Small intestine (tissue), 7 donors: ENCODE results near the gene SNX21. TPM values are rescaled to one million over a fixed set of nuclear protein-coding genes. Genes with fewer than 3 reads are reported as not detected.

Experiments
- DNase-seq, 2 donors: peaks; one replicate each; pipeline versions ENCODE4 v3.0.0 to v3.0.0-alpha.2; 2013
- FAIRE-seq: peaks from 2 replicates; lab custom pipeline; 2012; peaks lifted over from hg19 to GRCh38; lab: Jason Lieb, UNC
- H3K27ac ChIP-seq, 3 donors: one replicate each; pipeline ENCODE4 v1.5.1; 2013; ENCODE audit warnings: low read length in 2 of 3, mild to moderate bottlenecking in 2 of 3, control low read depth in 1 of 3, inconsistent platforms in 1 of 3, low read depth in 1 of 3, moderate library complexity in 1 of 3
- H3K27me3 ChIP-seq, 3 donors: one replicate each; pipeline ENCODE4 v1.6.1; 2013; ENCODE audit warnings: low read length in 3 of 3, inconsistent platforms in 1 of 3; ENCODE audit not compliant: control insufficient read depth in 3 of 3, insufficient read depth in 3 of 3
- H3K36me3 ChIP-seq, 3 donors: one replicate each; pipeline ENCODE4 v1.6.1; 2013; ENCODE audit warnings: low read length in 3 of 3, inconsistent platforms in 1 of 3, low read depth in 1 of 3, mild to moderate bottlenecking in 1 of 3, moderate library complexity in 1 of 3; ENCODE audit not compliant: control insufficient read depth in 3 of 3, insufficient read depth in 2 of 3
- H3K4me1 ChIP-seq, 3 donors: one replicate each; pipeline ENCODE4 v1.6.1; 2013; ENCODE audit warnings: low read length in 2 of 3, inconsistent platforms in 1 of 3, low read depth in 1 of 3, mild to moderate bottlenecking in 1 of 3, moderate library complexity in 1 of 3; ENCODE audit not compliant: control insufficient read depth in 3 of 3, insufficient read depth in 2 of 3
- H3K4me3 ChIP-seq, 3 donors: one replicate each; pipeline ENCODE4 v1.5.1; 2013; ENCODE audit warnings: low read length in 3 of 3, control low read depth in 1 of 3, inconsistent platforms in 1 of 3, low read depth in 1 of 3, mild to moderate bottlenecking in 1 of 3, moderate library complexity in 1 of 3
- H3K9me3 ChIP-seq, 2 donors: one replicate each; pipeline ENCODE4 v1.6.1; 2013; ENCODE audit warnings: low read depth in 1 of 2, low read length in 1 of 2; ENCODE audit not compliant: control insufficient read depth in 2 of 2, insufficient read depth in 1 of 2
- WGBS, 3 donors: extraction: QIAGEN DNeasy Blood & Tissue Kit; methylation state at CpG; one replicate each; pipeline ENCODE4 v1.1.7; 2013; 5-methylcytosine and 5-hydroxymethylcytosine counted together
- polyA plus RNA-seq, 4 donors: library from polyadenylated mRNA; stranded (reverse) in 3 of 4; unstranded in 1 of 4; fragments of 200-250 nt in 3 of 4; fragments of 120-200 nt in 1 of 4; gene quantifications; one replicate each; pipeline versions ENCODE4 v1.2.1 to v1.2.3, GENCODE V29; 2013
- donor health status: healthy with polysubstance abuse.
- donor health status: control.
- donor health status: control.
- donor health status: Bipolar disorder and iron deficiency.
- donor health status: healthy.

SNX21 gene
- polyA plus RNA-seq, 4 donors, result 7.8 to 14.6 (median 10.1) TPM

- Histone ChIP-seq H3K4me3 (no peak overlapping the region), H3K9me3 (no peaks in the 10 kb centered on the region), H3K27me3 (no peaks in the 10 kb centered on the region), H3K27ac (no peak overlapping the region), H3K36me3 (peaks cover 0 to 16% (median 0%) of the 10 kb centered on the region in 3 donors), H3K4me1 (peaks cover 0 to 14% (median 3%) of the 10 kb centered on the region in 3 donors)
- 56 to 81% (median 62%) methylated on average over 8 to 9 of the region's 9 CpGs for WGBS, 3 donors
- FAIRE-seq (no peak), DNase-seq (no peak)
These were observed 16.0 kb upstream of the SNX21 start for GRCh38 chr20:45817376-45818194.

DNA sequence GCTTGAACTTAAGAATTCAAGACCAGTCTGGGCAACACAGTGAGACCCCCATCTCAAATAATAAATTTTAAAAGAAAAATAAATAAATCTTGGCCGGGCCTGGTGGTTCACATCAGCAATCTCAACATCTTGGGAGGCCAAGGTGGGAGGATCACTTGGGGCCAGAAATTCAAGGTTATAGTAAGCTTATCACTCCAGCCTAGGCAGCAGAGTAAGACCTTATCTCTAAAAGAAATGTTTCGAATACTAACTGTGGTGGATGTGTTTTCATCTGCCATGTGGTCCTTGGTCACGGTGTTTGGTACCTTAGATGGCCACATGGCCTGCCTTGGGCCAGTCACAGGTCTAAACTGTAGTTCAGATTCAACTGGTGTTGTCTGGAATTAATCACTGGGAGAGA is 15.4 kb upstream of the SNX21 start:
- Histone ChIP-seq H3K27ac (no peak overlapping the region), H3K4me3 (no peak overlapping the region), H3K27me3 (peaks cover 0 to 2% (median 0%) of the 10 kb centered on the region in 3 donors), H3K4me1 (peaks cover 0 to 15% (median under 1%) of the 10 kb centered on the region in 3 donors), H3K9me3 (no peaks in the 10 kb centered on the region), H3K36me3 (peaks cover 0 to 16% (median 0%) of the 10 kb centered on the region in 3 donors)
- WGBS, 3 donors, result 83 to 87% (median 85%) methylated on average over 3 of the region's 3 CpGs
- FAIRE-seq (no peak), DNase-seq (no peak)

GRCh38 chr20:45819466-45819865 is 14.1 kb upstream of the SNX21 start:
- FAIRE-seq, result no peak
- Histone ChIP-seq H3K4me1 (peaks cover 0 to 14% (median 0%) of the 10 kb centered on the region in 3 donors), H3K27ac (no peak overlapping the region), H3K9me3 (no peaks in the 10 kb centered on the region), H3K36me3 (peaks cover 0 to 16% (median 0%) of the 10 kb centered on the region in 3 donors), H3K27me3 (peaks cover 0 to 8% (median 4%) of the 10 kb centered on the region in 3 donors), H3K4me3 (no peak overlapping the region)
- 92 to 97% (median 96%) methylated on average over 4 of the region's 4 CpGs for WGBS, 3 donors
- no peak for DNase-seq

DNA sequence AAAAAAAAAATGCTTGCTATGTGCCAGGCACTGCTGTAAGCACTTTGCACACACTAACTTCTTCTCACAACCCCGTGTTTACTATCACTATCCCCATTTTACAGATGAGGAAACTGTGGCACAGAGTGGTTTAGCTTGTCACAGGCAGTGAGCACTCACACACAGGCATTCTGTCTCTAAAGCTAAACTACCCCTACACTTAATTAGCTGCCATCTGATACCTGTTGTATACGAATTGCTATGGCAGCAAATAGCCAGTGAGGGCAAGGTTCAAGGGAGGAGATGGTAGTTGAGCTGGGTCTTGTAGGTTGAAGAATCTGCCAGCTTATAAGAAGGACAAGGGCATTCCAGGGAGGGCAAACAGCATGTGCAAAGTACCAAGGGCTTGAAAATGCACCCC is 11.7 kb upstream of the SNX21 start:
- H3K9me3 ChIP-seq, result no peaks in the 10 kb centered on the region
- peaks cover 0 to 6% (median 0%) of the 10 kb centered on the region in 3 donors for H3K36me3 ChIP-seq
- no peak overlapping the region for H3K27ac ChIP-seq
- peaks cover 0 to 8% (median 4%) of the 10 kb centered on the region in 3 donors for H3K27me3 ChIP-seq
- FAIRE-seq (no peak), DNase-seq (peak; percentile 83 to 97)
- 18 to 60% (median 34%) methylated on average over 2 of the region's 2 CpGs for WGBS, 3 donors
- H3K4me1 ChIP-seq, result peaks cover 0 to 14% (median 0%) of the 10 kb centered on the region in 3 donors
- no peak overlapping the region for H3K4me3 ChIP-seq

DNA sequence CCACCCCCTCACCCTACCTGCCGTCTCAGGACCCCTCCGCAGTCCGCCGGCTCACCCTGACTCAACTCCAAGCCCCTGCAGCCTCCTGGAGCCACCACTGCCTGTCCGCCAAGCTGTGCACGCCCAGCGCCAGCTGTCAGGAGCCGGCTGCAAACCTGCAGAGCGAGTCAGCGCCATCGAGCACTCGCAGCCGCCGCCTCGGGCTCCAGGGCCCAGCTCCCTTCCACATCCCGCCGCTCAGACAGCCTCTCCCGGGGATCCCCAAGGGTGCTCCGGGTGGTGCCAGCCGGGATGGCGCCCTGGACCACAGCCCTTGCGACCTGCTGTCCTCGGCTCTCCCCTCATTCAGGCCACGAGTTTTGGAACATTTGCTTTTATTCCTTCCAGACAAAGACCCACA is 10.7 kb upstream of the SNX21 start:
- Histone ChIP-seq H3K27me3 (peaks cover 0 to 8% (median 4%) of the 10 kb centered on the region in 3 donors), H3K4me1 (peaks cover 0 to 14% (median 0%) of the 10 kb centered on the region in 3 donors), H3K9me3 (no peaks in the 10 kb centered on the region), H3K4me3 (peak overlapping the region in 1 of 3 donors; percentile 1), H3K27ac (peak overlapping the region in 1 of 3 donors; percentile 0), H3K36me3 (no peaks in the 10 kb centered on the region)
- FAIRE-seq (no peak), DNase-seq (peak; percentile 54 to 66)
- 3 to 8% (median 7%) methylated on average over 21 to 24 of the region's 24 CpGs for WGBS, 3 donors

DNA sequence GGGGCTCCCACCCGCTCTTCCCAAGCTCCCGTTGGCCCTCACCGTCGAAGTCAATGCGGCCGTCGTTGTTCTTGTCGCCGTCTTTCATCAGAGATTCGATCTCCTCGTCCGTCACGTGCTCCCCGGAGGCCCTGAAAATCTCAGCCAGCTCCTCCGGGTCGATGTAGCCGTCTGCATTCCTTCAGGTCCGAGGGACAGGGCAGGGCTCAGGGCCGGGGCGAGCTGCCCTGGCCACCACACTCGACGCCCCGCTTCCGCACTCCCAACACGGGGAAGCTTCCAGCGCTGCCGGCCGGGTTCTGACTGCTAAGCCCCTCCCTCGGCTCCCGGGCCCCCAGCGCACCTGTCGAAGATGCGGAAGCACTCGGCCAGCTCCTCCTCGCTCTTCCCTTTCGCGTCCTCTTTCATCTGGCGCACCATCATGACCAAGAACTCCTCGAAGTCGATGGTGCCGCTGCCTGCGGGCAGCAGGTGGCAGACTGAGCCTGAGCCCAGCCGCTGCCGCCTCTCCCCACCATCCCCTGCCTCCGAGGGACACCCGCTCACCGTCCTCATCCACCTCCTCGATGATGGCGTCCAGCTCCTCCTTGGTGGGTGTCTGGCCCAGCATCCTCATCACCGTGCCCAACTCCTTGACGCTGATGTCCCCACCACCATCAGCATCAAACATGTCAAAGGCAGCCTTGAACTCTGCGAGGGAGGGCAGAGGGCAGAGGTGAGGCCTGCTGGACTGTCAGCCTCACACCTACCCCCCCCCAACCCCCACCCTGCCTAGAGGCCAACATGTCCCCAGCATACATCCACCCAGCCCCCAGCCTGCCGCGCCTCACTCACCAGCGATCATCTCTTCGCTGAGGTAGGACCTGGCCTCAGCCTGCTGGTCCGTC is 9.4 kb upstream of the SNX21 start:
- peaks cover 0 to 8% (median 4%) of the 10 kb centered on the region in 3 donors for H3K27me3 ChIP-seq
- DNase-seq (peak; percentile 73 to 79), FAIRE-seq (no peak)
- no peaks in the 10 kb centered on the region for H3K36me3 ChIP-seq
- H3K9me3 ChIP-seq, result no peaks in the 10 kb centered on the region
- peak overlapping the region in 2 of 3 donors; percentile 31 to 35 for H3K4me3 ChIP-seq
- H3K4me1 ChIP-seq, result peaks cover 0 to 14% (median 0%) of the 10 kb centered on the region in 3 donors
- no peak overlapping the region for H3K27ac ChIP-seq
- whole genome bisulfite sequencing, 3 donors, result 14 to 15% (median 15%) methylated on average over 57 of the region's 57 CpGs

DNA sequence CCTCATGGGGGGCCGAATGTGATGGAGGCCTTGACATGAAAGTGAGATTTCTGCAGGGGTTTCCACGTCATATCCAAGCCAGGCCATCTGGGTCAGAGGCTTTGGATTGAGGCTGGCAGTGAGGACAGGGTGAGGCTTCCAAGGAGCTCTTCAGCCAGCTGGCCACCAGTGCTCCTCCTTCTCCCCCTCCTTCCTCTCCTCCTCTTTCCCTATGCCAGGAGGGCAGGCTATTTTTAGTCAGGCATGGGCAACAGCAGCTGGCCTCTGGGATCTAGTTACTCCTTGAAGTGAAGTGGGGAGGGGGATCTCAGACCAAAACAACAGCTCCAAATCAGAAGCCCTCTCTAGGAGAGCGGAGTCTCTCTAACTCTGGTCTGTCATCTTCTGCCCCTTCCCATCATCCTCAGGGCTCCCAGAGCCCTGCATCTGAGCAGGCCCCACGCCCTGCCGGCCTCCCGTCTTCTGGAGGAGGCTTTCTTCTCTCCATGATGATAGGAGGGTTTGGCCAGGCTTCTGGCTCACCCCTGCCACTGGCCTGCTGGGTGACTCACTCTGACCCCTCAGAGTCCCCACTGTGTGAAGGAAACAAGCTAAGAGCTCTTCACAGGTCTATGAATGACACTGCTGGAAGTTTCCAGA is 7.1 kb upstream of the SNX21 start:
- 68 to 87% (median 82%) methylated on average over 6 of the region's 6 CpGs for WGBS, 3 donors
- Histone ChIP-seq H3K36me3 (no peaks in the 10 kb centered on the region), H3K4me3 (no peak overlapping the region), H3K4me1 (peaks cover 0 to 14% (median 0%) of the 10 kb centered on the region in 3 donors), H3K27me3 (peaks cover 0 to 8% (median 4%) of the 10 kb centered on the region in 3 donors), H3K27ac (peak overlapping the region in 1 of 3 donors; percentile 34), H3K9me3 (no peaks in the 10 kb centered on the region)
- DNase-seq (no peak), FAIRE-seq (no peak)
